HFFc6 (cell line): ENCODE data around the gene NAA40. TPM values are rescaled to one million over a fixed set of nuclear protein-coding genes. Genes with fewer than 3 reads are reported as not detected.
"Not testable (repeated sequence)": the region's sequence is repeated elsewhere in the genome, so short reads cannot be mapped to it uniquely, and the experiment has no call there.

Experiments used
- DNase-seq: peaks from one replicate; pipeline ENCODE4 v3.0.0-alpha.2; 2018
- H3K27ac Mint-ChIP-seq: 2 replicates; pipeline ENCODE4 v1.8.0; 2020; ENCODE audit warnings: mild to moderate bottlenecking, mixed read lengths
- H3K27me3 Mint-ChIP-seq: 2 replicates; pipeline ENCODE4 v1.8.0; 2021; ENCODE audit warnings: mild to moderate bottlenecking, moderate library complexity, mixed read lengths; ENCODE audit not compliant: insufficient read depth
- H3K36me3 Mint-ChIP-seq: 2 replicates; pipeline ENCODE4 v1.8.0; 2021; ENCODE audit warnings: low read depth, mixed read lengths
- H3K4me1 Mint-ChIP-seq: 2 replicates; pipeline ENCODE4 v1.8.0; 2020; ENCODE audit warnings: low read depth, mixed read lengths
- H3K4me3 Mint-ChIP-seq: 2 replicates; pipeline ENCODE4 v1.8.0; 2020; ENCODE audit warnings: mild to moderate bottlenecking, moderate library complexity, mixed read lengths
- H3K9me3 Mint-ChIP-seq: 2 replicates; pipeline ENCODE4 v1.8.0; 2020; ENCODE audit warnings: mild to moderate bottlenecking, mixed read lengths
- CTCF ChIP-seq: fragments of 200-600 bp; sonication (generic); IDR thresholded peaks from 2 replicates; pipeline ENCODE4 v1.5.0; 2021; ENCODE audit warnings: antibody characterized with exemption, mild to moderate bottlenecking
- total RNA-seq, 6 experiments: library from RNA; stranded (reverse); fragmentation: NEBNext Ultra II Directional; extraction: Animal tissue kit (Norgen Biotek cat#: 25700); gene quantifications; 2 replicates in 1 of 6; 3 replicates in 5 of 6; pipeline ENCODE4 v1.2.3, GENCODE V29; 2021

NAA40 gene
- total RNA-seq, 6 experiments from 2014 or later, result 15.7 to 19.3 (median 17.6) TPM

GRCh38 chr11:63969461-63969860, 30.7 kb downstream of the NAA40 start:
- no peak for TF ChIP-seq CTCF
- Mint-ChIP-seq H3K27ac (no peak overlapping the region), H3K27me3 (no peaks in the 10 kb centered on the region; the same call in 1 of the 2 replicates), H3K36me3 (0 out of 2 replicates have a peak, but pooled peaks cover 3% of the 10 kb centered on the region), H3K9me3 (peaks cover 8% of the 10 kb centered on the region; the same call in 1 of the 2 replicates), H3K4me1 (0 out of 2 replicates have a peak, but pooled peaks cover 4% of the 10 kb centered on the region), H3K4me3 (no peak overlapping the region)
- no peak for DNase-seq

DNA sequence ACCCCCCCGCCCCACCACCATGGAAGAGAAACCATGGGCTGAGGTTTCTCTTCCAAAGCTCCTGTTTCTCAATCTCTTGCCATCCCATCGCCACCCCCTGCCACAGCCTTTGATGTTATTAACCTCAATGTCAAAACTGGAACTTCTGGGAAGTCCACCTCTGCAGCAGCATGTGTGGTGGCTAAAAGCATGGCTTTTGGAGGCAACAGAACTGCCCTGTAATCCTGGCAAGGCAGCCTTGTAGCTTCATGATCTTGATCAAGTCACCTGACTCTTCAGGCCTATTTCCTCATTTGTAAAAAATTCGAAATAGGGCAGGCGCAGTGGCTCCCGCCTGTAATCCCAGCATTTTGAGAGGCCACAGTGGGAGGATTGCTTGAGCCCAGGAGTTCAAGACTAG, 32.1 kb downstream of the NAA40 start:
- Mint-ChIP-seq H3K9me3 (peaks cover 8% of the 10 kb centered on the region; the same call in 1 of the 2 replicates), H3K4me1 (peaks cover 7% of the 10 kb centered on the region), H3K4me3 (no peak overlapping the region), H3K27ac (no peak overlapping the region), H3K27me3 (no peaks in the 10 kb centered on the region; the same call in 1 of the 2 replicates), H3K36me3 (peaks cover 6% of the 10 kb centered on the region)
- no peak for DNase-seq
- no peak for TF ChIP-seq CTCF

- not testable (repeated sequence) for H3K9me3 Mint-ChIP-seq, H3K27me3 Mint-ChIP-seq, DNase-seq
- Mint-ChIP-seq H3K36me3 (peaks cover 16% of the 10 kb centered on the region), H3K4me1 (peaks cover 23% of the 10 kb centered on the region), H3K4me3 (peak overlapping the region; percentile 100), H3K27ac (peak overlapping the region; percentile 83)
These were observed 35.1 kb downstream of the NAA40 start for GRCh38 chr11:63973912-63974258.

DNA sequence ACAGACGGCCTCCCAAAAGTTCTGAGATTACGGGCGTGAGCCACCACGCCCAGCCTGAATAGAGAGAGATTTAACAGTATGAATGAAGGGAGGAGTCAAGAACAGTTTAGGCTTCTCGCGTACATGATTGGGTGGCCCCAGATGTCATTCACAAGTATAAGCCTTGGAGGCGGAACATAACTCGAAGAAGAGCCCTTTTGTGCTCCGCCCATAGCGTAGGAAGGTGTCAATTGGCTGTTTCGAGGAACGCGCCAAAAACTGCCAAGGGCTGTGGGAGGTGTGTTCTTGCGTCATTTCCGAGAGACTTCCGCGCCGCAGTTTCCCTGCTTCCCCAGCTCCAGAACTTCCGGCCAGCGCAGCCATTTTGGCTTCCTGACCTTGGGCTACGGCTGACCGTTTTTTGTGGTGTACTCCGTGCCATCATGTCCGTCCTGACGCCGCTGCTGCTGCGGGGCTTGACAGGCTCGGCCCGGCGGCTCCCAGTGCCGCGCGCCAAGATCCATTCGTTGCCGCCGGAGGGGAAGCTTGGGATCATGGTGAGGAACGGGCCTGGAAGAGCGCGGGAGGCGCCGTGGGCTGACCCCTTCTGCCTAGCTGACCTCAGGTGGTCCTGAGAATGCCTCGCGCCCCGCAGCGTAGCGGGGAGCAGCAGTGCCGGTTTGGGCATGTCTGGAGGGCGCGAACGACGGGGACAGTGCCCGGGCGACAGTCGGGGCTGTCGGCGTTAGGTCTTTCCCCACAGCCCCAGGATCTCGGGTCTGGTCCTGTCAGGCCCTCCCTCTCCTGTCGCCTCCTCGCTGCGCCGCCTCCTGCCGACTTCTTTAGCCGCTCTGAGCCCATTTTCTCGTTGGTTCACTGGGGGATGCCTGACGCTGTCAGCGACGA, 35.7 kb downstream of the NAA40 start, which contains the start of gene COX8A:
Gene COX8A, plus strand, starts transcription at position 362 of the 885 bp plus-strand sequence. Its CDS starts 61 bp downstream, at position 423.
- Mint-ChIP-seq H3K36me3 (peaks cover 16% of the 10 kb centered on the region), H3K27ac (peak within 1 kb of the TSS; percentile 100), H3K4me1 (peaks cover 23% of the 10 kb centered on the region), H3K27me3 (no peaks in the 10 kb centered on the region; the same call in 1 of the 2 replicates), H3K9me3 (peaks cover 8% of the 10 kb centered on the region; the same call in 1 of the 2 replicates), H3K4me3 (peak within 1 kb of the TSS; percentile 100)
- peak; percentile 100 for DNase-seq
- TF ChIP-seq CTCF, result peak; percentile 33; the same call in 1 of the 2 replicates

DNA sequence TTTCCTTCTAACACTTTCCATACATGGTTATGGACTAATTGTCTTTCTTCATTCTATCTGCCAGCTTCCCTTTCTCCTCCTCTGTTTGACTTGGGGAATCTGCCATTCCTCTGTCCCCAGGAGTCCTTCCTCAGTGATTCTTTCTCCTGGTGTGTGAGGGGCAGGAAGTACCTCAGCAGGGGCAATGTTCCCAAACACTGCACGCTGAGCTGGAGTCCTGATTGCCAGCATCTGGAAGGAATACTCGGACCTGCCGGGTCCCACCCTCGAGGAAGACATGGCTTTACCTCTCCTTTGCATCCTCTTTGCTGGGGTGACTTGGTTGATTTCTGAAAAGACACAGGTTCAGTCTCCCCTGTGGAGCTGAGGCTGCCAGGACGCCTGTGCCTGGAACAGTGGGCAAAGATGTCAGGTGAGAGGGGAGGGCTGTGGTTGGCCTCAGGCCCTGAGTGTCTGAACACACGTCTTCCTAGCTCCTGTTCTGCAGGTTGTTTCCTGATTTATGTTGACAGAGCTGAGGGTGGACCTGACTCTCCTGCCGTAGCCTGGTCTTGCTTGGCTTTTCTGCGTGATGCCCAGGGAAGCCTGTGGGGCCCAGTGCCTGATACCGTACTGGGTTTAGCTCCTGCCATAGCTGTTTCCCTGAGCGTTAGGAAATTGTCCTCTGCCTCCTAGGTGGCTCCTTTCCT, 39.9 kb downstream of the NAA40 start:
- H3K9me3 Mint-ChIP-seq, result peaks cover 3% of the 10 kb centered on the region; the same call in 1 of the 2 replicates
- no peak overlapping the region for H3K27ac Mint-ChIP-seq
- peaks cover 2% of the 10 kb centered on the region; the same call in 1 of the 2 replicates for H3K27me3 Mint-ChIP-seq
- peaks cover 16% of the 10 kb centered on the region for H3K36me3 Mint-ChIP-seq
- no peak for DNase-seq
- TF ChIP-seq CTCF, result no peak
- peaks cover 43% of the 10 kb centered on the region for H3K4me1 Mint-ChIP-seq
- H3K4me3 Mint-ChIP-seq, result no peak overlapping the region
